Activated CD8-positive, alpha-beta T cell treated with anti-CD3 and anti-CD28 coated beads for 36 hours (primary cell): Measurements from ENCODE around the gene JAG1. TPM values are rescaled to one million over a fixed set of nuclear protein-coding genes. Genes with fewer than 3 reads are reported as not detected.

ENCODE experiments used
- ATAC-seq: fragments of 200-7000 bp; cut with Tn5 transposase; one replicate; pipeline ENCODE4 v1.10.0; 2021; ENCODE audit warnings: mild to moderate bottlenecking, moderate library complexity
- CTCF ChIA-PET: fragments of 350-600 bp; sonication (Branson Sonifier 250); formaldehyde crosslinking; loops from one replicate; lab custom pipeline; 2021; ENCODE audit warnings: antibody characterized with exemption; lab: Charles Lee
- POLR2A ChIA-PET: fragments of 350-600 bp; sonication (Branson Sonifier 250); formaldehyde crosslinking; loops from one replicate; lab custom pipeline; 2021; ENCODE audit warnings: antibody characterized with exemption; lab: Charles Lee
- DNase-seq: peaks from one replicate; pipeline ENCODE4 v3.0.0-alpha.2; 2020
- H3K27ac Mint-ChIP-seq: one replicate; pipeline ENCODE4 v1.8.0; 2021; ENCODE audit warnings: mild to moderate bottlenecking, mixed read lengths
- H3K27me3 Mint-ChIP-seq: one replicate; pipeline ENCODE4 v1.8.0; 2021; ENCODE audit warnings: mixed read lengths
- H3K36me3 Mint-ChIP-seq: one replicate; pipeline ENCODE4 v1.8.0; 2021; ENCODE audit warnings: low read depth, mixed read lengths
- H3K4me1 Mint-ChIP-seq: one replicate; pipeline ENCODE4 v1.8.0; 2021; ENCODE audit warnings: low read depth, mixed read lengths
- H3K4me3 Mint-ChIP-seq: one replicate; pipeline ENCODE4 v1.8.0; 2021; ENCODE audit warnings: mild to moderate bottlenecking, moderate library complexity, mixed read lengths
- H3K9me3 Mint-ChIP-seq: one replicate; pipeline ENCODE4 v1.8.0; 2021; ENCODE audit warnings: mixed read lengths
- intact Hi-C: fragments of 100-400 bp; cut with micrococcal nuclease; formaldehyde crosslinking; loops from one replicate; pipeline ENCODE4 v1.10.0; 2022
- total RNA-seq, 2 experiments: library from RNA; stranded (reverse); gene quantifications; one replicate each; pipeline ENCODE4 v1.2.3, GENCODE V29; 2021
- TF ChIP-seq, protein P1 (sequence below): fragments of 200-600 bp; IDR thresholded peaks from one replicate; pipeline ENCODE4 v1.8.0; 2022; ENCODE audit warnings: antibody characterized with exemption, mild to moderate bottlenecking

The JAG1 gene
- total RNA-seq, 2 experiments from 2014 or later: 0.41 to 0.58 TPM

- CTCF ChIA-PET: no interaction called here
- no peaks in the 10 kb centered on the region for H3K36me3 Mint-ChIP-seq
- peaks cover 35% of the 10 kb centered on the region for H3K27me3 Mint-ChIP-seq
- H3K27ac Mint-ChIP-seq: no peak overlapping the region
- peaks cover 6% of the 10 kb centered on the region for H3K4me1 Mint-ChIP-seq
- no peak overlapping the region for H3K4me3 Mint-ChIP-seq
- POLR2A ChIA-PET: no interaction called here
- DNase-seq (no peak), ATAC-seq (no peak)
- TF ChIP-seq, protein P1, sequence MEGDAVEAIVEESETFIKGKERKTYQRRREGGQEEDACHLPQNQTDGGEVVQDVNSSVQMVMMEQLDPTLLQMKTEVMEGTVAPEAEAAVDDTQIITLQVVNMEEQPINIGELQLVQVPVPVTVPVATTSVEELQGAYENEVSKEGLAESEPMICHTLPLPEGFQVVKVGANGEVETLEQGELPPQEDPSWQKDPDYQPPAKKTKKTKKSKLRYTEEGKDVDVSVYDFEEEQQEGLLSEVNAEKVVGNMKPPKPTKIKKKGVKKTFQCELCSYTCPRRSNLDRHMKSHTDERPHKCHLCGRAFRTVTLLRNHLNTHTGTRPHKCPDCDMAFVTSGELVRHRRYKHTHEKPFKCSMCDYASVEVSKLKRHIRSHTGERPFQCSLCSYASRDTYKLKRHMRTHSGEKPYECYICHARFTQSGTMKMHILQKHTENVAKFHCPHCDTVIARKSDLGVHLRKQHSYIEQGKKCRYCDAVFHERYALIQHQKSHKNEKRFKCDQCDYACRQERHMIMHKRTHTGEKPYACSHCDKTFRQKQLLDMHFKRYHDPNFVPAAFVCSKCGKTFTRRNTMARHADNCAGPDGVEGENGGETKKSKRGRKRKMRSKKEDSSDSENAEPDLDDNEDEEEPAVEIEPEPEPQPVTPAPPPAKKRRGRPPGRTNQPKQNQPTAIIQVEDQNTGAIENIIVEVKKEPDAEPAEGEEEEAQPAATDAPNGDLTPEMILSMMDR: no peak
- intact Hi-C loops: no loop called here
- H3K9me3 Mint-ChIP-seq: no peaks in the 10 kb centered on the region
These were observed 6.8 kb downstream of the JAG1 start for GRCh38 chr20:10667077-10667401.

- Mint-ChIP-seq H3K36me3 (no peaks in the 10 kb centered on the region), H3K9me3 (no peaks in the 10 kb centered on the region), H3K27ac (no peak overlapping the region), H3K27me3 (peaks cover 36% of the 10 kb centered on the region), H3K4me3 (no peak overlapping the region), H3K4me1 (peaks cover 3% of the 10 kb centered on the region)
- ChIA-PET POLR2A (no interaction called here), CTCF (no interaction called here)
- ATAC-seq: no peak
- DNase-seq: no peak
- intact Hi-C loops: no loop called here
- TF ChIP-seq, protein P1: no peak
These were observed 7.3 kb downstream of the JAG1 start for GRCh38 chr20:10666221-10667076.

DNA sequence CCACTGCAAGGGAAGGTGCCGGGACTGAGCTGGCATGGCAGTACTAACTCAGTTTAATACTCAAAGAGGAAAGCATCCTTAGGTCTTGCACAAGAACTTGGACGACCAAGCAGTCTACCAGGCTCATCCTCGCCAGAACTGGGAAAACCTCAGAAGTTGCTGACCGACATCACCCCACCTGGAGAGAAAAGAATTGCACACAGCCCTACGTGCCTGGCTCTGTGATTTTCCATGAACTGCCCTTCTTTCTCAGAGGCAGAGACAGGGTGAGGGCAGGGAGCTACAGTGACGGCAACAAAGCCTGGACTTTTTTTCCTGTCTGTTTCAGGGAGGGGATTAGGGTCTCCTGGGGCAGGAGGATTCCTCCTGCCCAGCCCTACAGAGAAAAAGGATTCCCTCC, 8.0 kb downstream of the JAG1 start:
- H3K4me1 Mint-ChIP-seq: no peaks in the 10 kb centered on the region
- intact Hi-C loops: no loop called here

DNA sequence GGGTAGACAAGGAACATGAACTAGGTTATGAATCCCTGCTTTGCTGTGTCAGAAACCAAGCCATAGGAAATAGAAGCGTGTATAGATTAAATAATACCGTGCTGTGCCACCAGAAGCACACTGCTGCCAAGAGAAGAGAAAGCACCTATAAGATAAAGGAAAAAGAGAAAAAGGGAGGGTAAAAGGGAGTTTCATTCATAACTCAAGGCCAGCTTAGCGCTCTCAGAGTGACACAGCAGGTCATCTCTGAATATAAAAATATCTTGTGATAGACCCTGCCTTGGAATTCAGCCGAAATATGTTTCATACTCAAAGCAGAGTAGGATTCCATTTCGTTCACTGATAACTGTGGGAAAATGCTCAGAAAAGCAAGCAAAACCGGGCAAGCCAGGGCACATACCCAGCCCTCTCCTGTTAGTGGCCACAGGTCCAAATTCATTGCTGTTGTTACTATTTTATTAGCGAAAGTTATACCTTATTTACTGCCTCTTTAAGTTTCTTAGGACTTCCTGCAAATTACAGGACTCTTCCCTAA, 8.7 kb downstream of the JAG1 start:
- Mint-ChIP-seq H3K4me3 (no peak overlapping the region), H3K9me3 (no peaks in the 10 kb centered on the region), H3K27ac (no peak overlapping the region), H3K36me3 (no peaks in the 10 kb centered on the region), H3K4me1 (no peaks in the 10 kb centered on the region), H3K27me3 (peaks cover 30% of the 10 kb centered on the region)
- DNase-seq (no peak), ATAC-seq (no peak)
- intact Hi-C loops: no loop called here
- TF ChIP-seq, protein P1: no peak
- ChIA-PET POLR2A (no interaction called here), CTCF (no interaction called here)

More for the DNA sequence above, 8.0 kb downstream of the JAG1 start:
- DNase-seq: no peak
- Mint-ChIP-seq H3K27ac (no peak overlapping the region), H3K27me3 (peaks cover 34% of the 10 kb centered on the region), H3K36me3 (no peaks in the 10 kb centered on the region), H3K4me3 (no peak overlapping the region), H3K9me3 (no peaks in the 10 kb centered on the region)
- CTCF ChIA-PET: no interaction called here
- no peak for ATAC-seq
- TF ChIP-seq, protein P1: no peak
- POLR2A ChIA-PET: no interaction called here

GRCh38 chr20:10663756-10664155, 10.0 kb downstream of the JAG1 start:
- TF ChIP-seq, protein P1: no peak
- peaks cover 22% of the 10 kb centered on the region for H3K27me3 Mint-ChIP-seq
- no peak overlapping the region for H3K27ac Mint-ChIP-seq
- no peak for DNase-seq
- ATAC-seq: no peak
- H3K9me3 Mint-ChIP-seq: no peaks in the 10 kb centered on the region
- H3K4me1 Mint-ChIP-seq: no peaks in the 10 kb centered on the region
- intact Hi-C loops: no loop called here
- H3K4me3 Mint-ChIP-seq: no peak overlapping the region
- no peaks in the 10 kb centered on the region for H3K36me3 Mint-ChIP-seq
- ChIA-PET POLR2A (no interaction called here), CTCF (interaction anchor here (1.7 kb wide), 1 partner anchor 33 kb away, joined by 5 read pairs; no protein-coding TSS in a partner anchor)
